ENCODE results near the gene PPP1R3G.
"Not testable (repeated sequence)": the region's sequence is repeated elsewhere in the genome, so short reads cannot be mapped to it uniquely, and the experiment has no call there.

The PPP1R3G gene

GRCh38 chr6:5084781-5085647 is at the start of gene PPP1R3G:
PPP1R3G (plus strand) TSS chr6:5085341; CDS start chr6:5085486, 145 bp downstream.
- no peak for DNase-seq

GRCh38 chr6:5036269-5036668 is 48.9 kb upstream of the PPP1R3G start:
- peak; percentile 42 for DNase-seq

DNA sequence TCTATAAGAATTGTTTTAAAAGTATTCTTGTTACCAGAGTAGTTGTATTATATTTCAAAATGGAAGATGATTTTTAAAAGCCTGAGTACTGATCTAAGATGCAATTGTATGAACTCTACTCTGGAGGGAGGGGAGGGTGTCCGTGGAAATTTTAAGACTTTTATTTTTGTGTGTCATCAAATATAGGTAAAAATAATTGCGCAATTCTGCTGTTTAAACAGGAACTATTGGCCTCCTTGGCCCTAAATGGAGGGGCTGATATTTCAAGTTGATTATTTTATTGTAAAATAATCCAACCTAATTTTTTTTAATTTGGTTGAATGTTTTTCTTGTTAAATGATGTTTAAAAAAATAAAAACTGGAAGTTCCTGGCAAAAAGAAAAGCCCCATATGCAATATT is 43.2 kb upstream of the PPP1R3G start:
- no peak for DNase-seq

GRCh38 chr6:5042436-5042835 is 42.7 kb upstream of the PPP1R3G start:
- no peak for DNase-seq

- no peak for DNase-seq
Measured at GRCh38 chr6:5044866-5045265, 40.3 kb upstream of the PPP1R3G start.

DNA sequence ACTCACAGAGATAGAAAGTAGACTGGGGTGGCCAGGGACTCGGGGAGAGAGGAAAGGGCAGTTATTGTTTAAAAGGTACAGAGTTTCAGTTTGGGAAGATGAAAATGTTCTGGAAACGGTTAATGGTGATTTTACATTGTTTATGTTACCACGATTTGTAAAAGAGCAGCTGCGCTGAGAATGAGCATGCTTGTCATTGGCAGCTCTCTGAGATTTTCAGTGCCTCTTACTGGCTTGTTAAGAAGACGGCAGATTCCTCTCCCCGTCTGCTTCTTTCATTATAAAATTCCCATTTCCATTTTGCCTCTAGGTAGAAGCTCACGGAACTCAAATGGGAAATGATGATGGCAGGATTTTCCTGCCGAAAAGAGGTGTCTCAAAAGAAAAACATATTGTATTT is 39.7 kb upstream of the PPP1R3G start:
- no peak for DNase-seq

GRCh38 chr6:5046430-5046829 is 38.7 kb upstream of the PPP1R3G start:
- peak; percentile 94 for DNase-seq

GRCh38 chr6:5050009-5050408 is 35.1 kb upstream of the PPP1R3G start:
- no peak for DNase-seq

GRCh38 chr6:5051394-5051793 is 33.7 kb upstream of the PPP1R3G start:
- DNase-seq, result no peak

DNA sequence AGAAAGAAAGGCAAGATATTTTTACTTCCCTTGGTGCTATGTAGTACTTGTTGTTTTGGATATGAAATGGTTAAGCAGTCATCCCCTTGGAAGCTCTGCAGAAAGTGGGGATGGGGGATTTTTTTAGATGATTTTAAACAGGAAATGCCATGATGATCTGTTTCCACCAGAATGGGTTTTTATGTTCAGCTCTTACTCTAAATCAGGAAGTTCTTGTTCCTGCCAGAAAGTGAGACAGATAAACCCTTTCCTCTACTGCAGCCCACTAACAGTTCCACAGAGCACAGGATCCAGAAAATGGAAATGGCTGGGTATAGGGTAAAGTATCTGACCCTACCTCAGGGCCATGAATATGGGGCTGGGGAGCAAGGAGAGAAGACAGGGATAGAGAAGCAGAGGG is 32.1 kb upstream of the PPP1R3G start:
- no peak for DNase-seq

DNA sequence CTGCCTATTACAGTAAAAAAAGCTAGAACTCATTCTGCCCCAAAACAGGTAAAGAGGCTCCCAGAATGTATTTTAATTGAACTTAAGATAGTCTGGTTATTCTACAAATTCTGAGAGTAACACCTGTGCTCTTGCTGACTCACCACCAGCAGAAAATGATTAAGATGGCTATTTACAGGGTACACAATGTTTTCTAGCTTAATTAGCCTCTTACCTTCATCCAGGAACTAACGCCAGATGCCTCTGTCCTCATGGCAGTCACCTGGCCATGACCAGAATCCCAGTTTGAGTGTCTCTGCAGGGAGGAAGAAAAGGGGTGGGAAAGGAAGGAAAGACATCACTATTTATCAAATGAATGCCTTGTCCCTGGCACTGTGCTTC is 31.3 kb upstream of the PPP1R3G start:
- DNase-seq, result no peak

GRCh38 chr6:5054245-5054873 is 30.8 kb upstream of the PPP1R3G start:
- no peak for DNase-seq

DNA sequence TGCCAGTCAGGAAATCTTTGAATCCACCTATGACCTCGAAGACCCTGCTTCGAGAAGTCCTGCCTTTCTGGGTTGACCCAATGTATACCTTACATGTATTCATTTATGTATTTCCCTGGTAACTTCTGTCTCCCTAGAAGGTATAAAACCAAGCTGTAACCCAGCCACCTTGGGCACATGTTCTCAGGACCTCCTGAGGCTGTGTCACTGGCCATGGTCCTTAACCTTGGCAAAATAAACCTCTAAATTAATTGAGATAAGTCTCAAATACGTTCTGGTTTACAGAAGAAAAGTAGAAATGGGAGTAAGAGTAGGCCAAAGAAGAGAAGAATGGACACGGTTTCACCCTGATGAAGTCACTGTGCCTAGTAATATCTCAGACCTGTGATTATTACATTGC is 30.0 kb upstream of the PPP1R3G start:
- DNase-seq, result no peak

- DNase-seq, result no peak
Measured at GRCh38 chr6:5058254-5058653, 26.9 kb upstream of the PPP1R3G start.

GRCh38 chr6:5059036-5059896 is 25.9 kb upstream of the PPP1R3G start:
- DNase-seq, result no peak

- DNase-seq, result not testable (repeated sequence)
Measured at GRCh38 chr6:5060439-5060838, 24.7 kb upstream of the PPP1R3G start.

DNA sequence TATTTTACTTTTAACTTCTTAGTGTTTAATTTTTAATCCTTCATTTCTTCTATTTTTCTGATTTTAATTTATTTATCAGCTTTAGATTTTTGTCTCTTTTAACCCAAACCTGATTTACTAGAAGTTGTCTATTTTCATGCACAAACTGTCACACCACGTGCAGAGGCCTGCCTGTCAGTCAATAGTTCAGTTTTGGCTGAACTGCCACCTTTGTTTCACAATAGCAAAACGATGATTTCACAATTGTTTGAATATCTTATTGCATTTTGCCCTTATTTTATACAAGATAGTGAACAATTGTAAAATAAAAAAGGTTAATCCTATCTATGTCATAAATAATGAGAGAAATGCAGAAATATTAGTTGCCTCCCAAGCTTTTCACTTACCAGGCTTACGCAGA is 24.0 kb upstream of the PPP1R3G start:
- no peak for DNase-seq

GRCh38 chr6:5063617-5064016 is 21.5 kb upstream of the PPP1R3G start:
- no peak for DNase-seq

DNA sequence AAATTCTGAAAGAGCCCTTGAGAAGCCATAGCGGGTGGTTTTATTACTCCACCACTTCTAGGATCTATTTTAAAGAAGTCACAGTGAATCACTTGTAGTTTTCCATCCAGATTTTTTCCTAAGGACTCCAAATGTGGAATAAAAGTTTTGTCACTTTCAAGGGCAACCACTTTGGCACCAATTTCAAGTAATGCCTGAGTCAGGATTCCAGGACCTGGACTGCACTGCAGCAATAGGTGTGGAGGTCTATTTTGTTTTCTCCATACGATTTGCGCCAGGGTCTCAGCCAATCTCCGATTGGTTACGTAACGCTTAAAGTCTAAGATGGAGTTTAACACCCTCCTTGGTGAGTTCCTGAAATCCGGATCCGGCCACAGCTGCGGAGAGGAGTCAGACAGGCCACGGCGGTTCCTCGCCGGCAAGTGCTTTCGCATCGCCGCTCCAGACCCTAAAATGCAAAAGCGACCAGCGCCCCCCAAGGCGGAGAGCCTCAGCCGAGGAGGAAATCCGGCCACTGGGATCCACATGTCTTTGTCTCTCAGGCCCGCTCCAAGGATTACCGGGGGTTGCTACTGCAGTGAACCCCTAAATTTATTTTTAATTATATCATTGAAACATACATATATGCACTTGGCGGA is 18.6 kb upstream of the PPP1R3G start:
- no peak for DNase-seq

DNA sequence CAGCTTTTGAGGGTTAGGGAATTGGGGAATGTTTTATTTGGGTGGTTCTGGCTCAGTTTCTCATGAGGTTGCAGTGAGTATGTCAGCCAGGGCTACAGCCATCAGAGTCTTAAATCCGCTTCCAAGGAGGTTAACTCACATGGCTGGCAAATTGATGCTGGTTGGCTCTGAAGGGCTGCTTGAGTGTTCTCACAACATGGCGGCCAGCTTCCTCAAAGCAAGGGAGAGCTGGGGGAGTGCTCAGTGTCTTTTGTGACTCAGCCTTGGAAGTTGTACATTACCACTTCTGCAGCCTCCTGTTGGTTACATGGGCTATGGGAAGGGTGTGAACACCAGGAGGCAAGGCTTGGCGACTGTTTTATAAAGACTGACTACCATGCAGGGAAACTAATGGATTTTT is 17.8 kb upstream of the PPP1R3G start:
- no peak for DNase-seq

DNA sequence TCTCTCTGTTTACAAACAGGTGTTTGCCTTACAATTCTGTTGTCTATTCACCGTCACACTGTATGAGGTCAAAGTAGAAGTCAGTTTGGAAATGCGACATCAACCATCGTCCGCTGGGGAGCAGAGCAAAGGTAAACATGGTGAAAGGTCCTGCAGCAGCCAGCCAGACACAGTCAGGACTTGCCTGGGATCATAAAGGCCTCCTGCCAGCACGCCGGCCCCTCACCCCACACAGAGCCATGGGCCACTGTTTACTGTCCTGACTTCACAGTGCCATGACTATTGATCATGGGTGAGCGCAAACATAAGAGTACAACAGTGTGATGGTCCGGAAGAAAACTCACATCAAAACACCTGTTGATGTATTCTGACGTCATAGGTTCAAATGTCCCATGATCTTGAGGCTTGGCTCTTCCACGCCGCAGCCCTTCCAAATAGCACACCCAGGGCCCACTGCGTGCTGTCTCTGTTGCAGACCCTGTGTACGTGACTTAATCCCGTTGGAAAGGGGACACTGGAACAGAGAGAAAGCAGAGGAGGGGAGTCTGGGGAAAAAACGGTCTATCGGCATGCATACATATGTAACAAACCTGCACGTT is 16.9 kb upstream of the PPP1R3G start:
- no peak for DNase-seq

- DNase-seq, result no peak
Measured at GRCh38 chr6:5071216-5071615, 13.9 kb upstream of the PPP1R3G start.

GRCh38 chr6:5072440-5072839 is 12.7 kb upstream of the PPP1R3G start:
- DNase-seq, result no peak

All from NCI-H524 treated with DMSO at 0.1 percent for 48 hours (cell line).